GM21367 (cell line): ENCODE measurements around the gene FJX1.
"Not testable (repeated sequence)": the region's sequence is repeated elsewhere in the genome, so short reads cannot be mapped to it uniquely, and the experiment has no call there.

Experiments
- ATAC-seq: cut with Tn5 transposase; IDR thresholded peaks from one replicate; pipeline ENCODE4 v1.9.1; 2021; ENCODE audit not compliant: unreplicated experiment

FJX1 gene

GRCh38 chr11:35663408-35663702 lies 45.1 kb downstream of the FJX1 start:
- no peak for ATAC-seq

GRCh38 chr11:35664977-35665441 lies 46.7 kb downstream of the FJX1 start:
- ATAC-seq: no peak

GRCh38 chr11:35667257-35667656 lies 49.0 kb downstream of the FJX1 start:
- no peak for ATAC-seq

DNA sequence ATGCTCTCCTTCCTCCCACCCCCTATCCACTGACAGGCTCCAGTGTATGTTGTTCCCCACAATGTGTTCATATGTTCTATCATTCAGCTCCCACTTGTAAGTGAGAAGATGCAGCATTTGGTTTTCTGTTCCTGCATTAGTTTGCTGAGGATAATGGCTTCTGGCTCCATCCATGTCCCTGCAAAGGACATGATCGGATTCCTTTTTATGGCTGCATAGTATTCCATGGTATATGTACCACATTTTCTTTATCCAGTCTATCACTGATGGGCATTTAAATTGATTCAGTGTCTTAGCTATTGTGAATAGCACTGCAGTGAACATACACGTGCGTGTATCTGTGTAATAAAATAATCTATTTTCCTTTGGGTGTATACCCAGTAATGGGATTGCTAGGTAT lies 50.1 kb downstream of the FJX1 start:
- ATAC-seq: not testable (repeated sequence)
